NCI-H1436 treated with DMSO at 0.1 percent for 48 hours (cell line): ENCODE measurements around the gene COL6A1.

ENCODE experiments used
- DNase-seq: peaks from one replicate; lab custom pipeline; 2025; lab: John Stamatoyannopoulos, UW

Gene COL6A1, protein sequence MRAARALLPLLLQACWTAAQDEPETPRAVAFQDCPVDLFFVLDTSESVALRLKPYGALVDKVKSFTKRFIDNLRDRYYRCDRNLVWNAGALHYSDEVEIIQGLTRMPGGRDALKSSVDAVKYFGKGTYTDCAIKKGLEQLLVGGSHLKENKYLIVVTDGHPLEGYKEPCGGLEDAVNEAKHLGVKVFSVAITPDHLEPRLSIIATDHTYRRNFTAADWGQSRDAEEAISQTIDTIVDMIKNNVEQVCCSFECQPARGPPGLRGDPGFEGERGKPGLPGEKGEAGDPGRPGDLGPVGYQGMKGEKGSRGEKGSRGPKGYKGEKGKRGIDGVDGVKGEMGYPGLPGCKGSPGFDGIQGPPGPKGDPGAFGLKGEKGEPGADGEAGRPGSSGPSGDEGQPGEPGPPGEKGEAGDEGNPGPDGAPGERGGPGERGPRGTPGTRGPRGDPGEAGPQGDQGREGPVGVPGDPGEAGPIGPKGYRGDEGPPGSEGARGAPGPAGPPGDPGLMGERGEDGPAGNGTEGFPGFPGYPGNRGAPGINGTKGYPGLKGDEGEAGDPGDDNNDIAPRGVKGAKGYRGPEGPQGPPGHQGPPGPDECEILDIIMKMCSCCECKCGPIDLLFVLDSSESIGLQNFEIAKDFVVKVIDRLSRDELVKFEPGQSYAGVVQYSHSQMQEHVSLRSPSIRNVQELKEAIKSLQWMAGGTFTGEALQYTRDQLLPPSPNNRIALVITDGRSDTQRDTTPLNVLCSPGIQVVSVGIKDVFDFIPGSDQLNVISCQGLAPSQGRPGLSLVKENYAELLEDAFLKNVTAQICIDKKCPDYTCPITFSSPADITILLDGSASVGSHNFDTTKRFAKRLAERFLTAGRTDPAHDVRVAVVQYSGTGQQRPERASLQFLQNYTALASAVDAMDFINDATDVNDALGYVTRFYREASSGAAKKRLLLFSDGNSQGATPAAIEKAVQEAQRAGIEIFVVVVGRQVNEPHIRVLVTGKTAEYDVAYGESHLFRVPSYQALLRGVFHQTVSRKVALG

GRCh38 chr21:45981151-45982091 lies at the start of gene COL6A1:
COL6A1 (plus strand) TSS chr21:45981770; CDS start chr21:45981851, 81 bp downstream.
- DNase-seq = no peak

GRCh38 chr21:45932922-45933502 lies 48.6 kb upstream of the COL6A1 start:
- DNase-seq = no peak

- DNase-seq = no peak
Measured at GRCh38 chr21:45934085-45934484, 47.5 kb upstream of the COL6A1 start.

DNA sequence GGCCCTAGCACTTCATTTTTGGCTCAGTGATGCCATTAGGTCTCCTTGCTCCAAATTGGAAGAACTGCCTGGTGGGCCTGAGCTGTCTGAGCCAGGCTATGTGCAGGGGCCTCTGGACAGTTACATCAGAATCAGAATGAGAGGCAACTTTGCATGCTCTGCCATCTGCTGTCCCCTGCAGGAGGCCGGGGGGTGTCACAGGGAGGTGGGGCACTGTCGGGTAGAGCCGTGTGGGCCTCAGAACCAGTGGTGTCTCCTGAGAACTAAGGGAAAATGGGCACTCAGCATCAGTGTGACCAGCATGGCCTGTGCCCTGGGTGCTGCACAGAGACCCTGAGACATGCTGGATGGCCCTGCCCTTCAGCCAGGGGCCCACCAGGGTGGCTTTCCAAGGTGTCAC lies 47.0 kb upstream of the COL6A1 start:
- DNase-seq = no peak

GRCh38 chr21:45935628-45936027 lies 45.9 kb upstream of the COL6A1 start:
- DNase-seq = no peak

DNA sequence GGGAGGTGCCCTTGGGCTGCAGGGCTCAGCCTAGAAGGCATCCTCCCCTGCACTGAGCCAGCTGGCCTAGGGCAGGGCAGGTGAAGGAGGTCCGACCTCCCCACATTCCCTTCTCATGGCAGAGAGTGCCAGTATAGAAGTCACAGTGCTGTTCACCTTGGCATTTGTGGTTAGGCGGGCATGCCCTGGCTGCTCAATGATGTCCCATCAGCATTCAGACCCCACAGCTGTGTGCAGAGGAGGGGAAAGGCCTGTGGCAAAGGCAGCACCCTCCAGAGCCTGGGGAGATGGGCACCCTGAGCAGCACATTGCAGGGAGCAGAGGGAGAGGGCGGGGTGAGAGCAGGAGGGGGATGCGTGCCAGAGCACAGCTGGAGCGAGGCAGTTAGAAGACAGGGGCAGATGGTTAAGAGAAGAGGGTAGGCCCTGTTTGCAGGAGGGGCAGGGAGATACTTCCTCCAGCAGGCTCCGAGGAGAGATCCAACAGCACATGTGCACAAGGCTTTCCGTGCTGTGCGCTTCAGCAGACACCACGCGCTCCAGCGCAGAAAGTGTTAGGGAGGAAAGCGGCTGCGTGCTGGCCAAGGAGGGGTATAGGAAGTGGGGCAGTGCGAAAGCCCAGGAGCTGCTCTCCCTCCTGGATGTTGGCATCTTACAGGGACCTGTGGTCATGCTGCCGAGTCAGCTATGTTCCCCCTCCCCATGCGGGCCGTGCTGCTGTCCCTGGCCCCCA lies 43.7 kb upstream of the COL6A1 start:
- DNase-seq = no peak

GRCh38 chr21:45938453-45938755 lies 43.2 kb upstream of the COL6A1 start:
- DNase-seq = no peak

- DNase-seq = no peak
Measured at GRCh38 chr21:45938811-45939520, 42.6 kb upstream of the COL6A1 start.

DNA sequence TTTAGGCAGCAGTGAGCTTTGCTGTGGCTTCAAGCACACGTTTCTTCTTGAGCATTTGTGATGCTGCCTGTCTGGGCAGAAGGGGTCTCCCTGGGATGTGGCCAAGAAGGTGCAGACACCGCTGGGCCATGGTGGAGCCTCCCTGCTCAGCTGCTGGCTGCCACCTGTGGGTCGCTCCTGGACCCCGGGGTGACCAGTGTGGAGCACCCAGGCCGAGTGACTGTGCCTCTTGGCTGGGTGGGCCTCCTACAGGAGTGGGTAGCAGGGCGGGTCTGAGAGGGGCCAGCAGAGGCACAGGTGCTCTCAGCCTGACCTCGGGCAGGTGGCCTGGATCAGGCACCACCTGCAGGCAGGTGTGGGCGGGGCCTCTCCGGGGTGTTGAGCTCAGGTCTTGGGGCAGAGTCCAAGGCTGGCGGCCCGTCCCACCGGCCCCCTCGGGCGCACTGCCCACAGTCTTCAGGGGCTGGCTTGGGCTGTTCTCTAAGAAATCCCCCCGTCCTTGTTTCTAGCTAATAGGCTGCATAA lies 42.0 kb upstream of the COL6A1 start:
- no peak for DNase-seq

DNA sequence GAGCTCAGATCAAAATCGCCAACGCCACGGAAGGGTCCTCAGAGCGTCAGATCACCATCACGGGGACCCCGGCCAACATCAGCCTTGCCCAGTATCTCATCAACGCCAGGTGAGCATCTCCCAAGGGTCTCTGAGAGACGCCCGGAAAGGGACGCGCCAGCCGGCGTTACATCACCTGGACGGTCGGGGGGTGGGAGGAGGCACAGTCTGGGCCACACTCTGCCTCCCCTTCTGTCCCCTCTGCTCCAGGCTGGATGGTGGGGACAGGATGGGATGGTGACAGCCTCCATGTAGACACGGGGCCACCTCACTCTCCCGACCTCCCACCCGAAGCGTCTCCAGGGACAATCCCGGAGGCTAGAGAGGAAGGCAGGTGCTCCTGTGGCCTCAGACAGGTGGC lies 41.5 kb upstream of the COL6A1 start:
- DNase-seq = no peak

GRCh38 chr21:45940621-45941337 lies 40.8 kb upstream of the COL6A1 start:
- no peak for DNase-seq

DNA sequence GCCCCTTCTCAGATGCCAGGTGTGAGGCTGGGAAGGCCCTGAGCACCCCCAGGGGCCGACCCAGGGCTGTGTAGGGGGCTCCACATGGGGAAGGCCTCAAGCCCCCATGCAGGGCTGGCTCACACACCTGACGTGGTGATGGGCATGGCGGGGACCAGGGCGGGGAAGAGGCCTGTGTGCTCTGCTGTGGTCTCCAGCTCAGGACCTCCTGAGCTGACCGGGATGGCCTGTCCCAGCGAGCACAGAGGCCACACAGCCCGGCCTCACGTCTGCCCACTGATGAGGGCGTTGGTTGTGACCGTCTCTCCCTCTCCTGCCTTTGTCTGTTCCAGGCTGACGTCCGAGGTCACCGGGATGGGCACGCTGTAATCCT lies 40.2 kb upstream of the COL6A1 start:
- no peak for DNase-seq

GRCh38 chr21:45941717-45942546 lies 39.6 kb upstream of the COL6A1 start:
- DNase-seq = no peak

- no peak for DNase-seq
Measured at GRCh38 chr21:45942755-45943629, 38.6 kb upstream of the COL6A1 start.

DNA sequence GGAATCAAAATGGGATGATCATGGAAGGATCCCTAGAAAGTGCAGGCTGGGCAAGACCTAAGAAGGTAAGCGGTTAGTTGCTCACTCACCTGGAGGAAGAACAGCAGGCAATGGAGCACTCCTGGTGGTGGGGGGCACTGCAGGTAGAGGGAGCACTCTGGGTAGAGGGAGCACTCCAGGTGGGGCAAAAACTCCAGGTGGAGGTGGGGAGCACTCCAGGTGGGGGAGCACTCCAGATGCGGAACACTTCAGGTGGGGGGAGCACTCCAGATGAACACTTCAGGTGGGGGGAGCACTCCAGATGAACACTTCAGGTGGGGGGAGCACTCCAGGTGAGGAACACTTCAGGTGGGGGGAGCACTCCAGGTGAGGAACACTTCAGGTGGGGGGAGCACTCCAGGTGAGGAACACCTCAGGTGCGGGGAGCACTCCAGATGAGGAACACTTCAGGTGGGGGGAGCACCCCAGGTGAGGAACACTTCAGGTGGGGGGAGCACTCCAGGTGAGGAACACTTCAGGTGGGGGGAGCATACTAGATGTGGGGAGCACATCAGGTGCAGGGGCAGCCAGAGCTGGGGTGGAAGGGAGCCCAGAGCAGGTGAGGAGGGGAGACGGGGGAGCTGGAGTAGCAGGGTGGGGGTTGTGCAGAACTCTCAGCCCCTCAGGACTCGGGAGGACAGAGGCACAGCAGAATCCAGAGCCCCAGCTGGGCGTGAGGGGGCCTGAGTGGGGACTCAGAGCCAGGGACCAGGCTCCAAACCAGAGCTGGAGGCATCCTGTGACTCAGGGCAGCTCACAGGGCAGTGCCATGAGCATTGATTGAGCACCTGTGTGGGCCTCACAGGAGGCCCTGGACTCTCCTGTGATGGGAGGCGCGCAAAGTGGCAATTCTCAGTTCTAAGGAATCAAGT lies 37.7 kb upstream of the COL6A1 start:
- DNase-seq = no peak

DNA sequence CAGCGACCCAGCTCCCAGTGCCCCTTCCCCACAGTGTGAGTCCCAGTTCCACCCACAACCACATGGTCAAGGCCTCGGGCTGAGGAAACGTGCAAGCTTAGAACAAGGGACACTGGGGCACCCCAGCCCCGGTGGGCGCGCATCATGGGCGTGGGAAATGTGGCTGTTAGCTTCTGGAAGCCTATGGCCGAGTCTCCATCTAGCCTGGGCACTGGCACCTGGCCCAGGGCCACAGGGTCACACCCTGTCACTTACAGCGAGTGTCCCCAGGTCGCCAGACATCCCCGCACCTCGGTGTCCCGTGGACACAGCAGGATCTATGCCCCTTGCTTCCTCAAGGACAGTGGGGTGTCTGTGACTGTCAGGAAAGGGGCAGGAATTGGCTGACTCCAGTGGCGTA lies 37.0 kb upstream of the COL6A1 start:
- no peak for DNase-seq
